Measurements from ENCODE around the gene SDCCAG8.

SDCCAG8 gene

GRCh38 chr1:243454328-243454997, 198.6 kb downstream of the SDCCAG8 start:
- no peak for DNase-seq (ENCODE audit: low read depth in 2 of 3, low spot score in 1 of 3)

- no peak for DNase-seq (ENCODE audit: low read depth in 2 of 3, low spot score in 1 of 3)
Observed at GRCh38 chr1:243455760-243456651, 200.2 kb downstream of the SDCCAG8 start.

- DNase-seq (ENCODE audit: low read depth in 2 of 3, low spot score in 1 of 3) = no peak
Observed at GRCh38 chr1:243457363-243457982, 201.6 kb downstream of the SDCCAG8 start.

GRCh38 chr1:243459059-243459458, 203.2 kb downstream of the SDCCAG8 start:
- DNase-seq (ENCODE audit: low read depth in 2 of 3, low spot score in 1 of 3) = no peak

- DNase-seq (ENCODE audit: low read depth in 2 of 3, low spot score in 1 of 3) = no peak
Observed at GRCh38 chr1:243461700-243462099, 205.9 kb downstream of the SDCCAG8 start.

GRCh38 chr1:243462929-243463697, 207.3 kb downstream of the SDCCAG8 start:
- DNase-seq (ENCODE audit: low read depth in 2 of 3, low spot score in 1 of 3) = no peak

- DNase-seq (ENCODE audit: low read depth in 2 of 3, low spot score in 1 of 3) = no peak
Observed at GRCh38 chr1:243465081-243465480, 209.2 kb downstream of the SDCCAG8 start.

- no peak for DNase-seq (ENCODE audit: low read depth in 2 of 3, low spot score in 1 of 3)
Observed at GRCh38 chr1:243465738-243466137, 209.9 kb downstream of the SDCCAG8 start.

- no peak for DNase-seq (ENCODE audit: low read depth in 2 of 3, low spot score in 1 of 3)
Observed at GRCh38 chr1:243469497-243469896, 213.7 kb downstream of the SDCCAG8 start.

GRCh38 chr1:243470502-243470901, 214.7 kb downstream of the SDCCAG8 start:
- no peak for DNase-seq (ENCODE audit: low read depth in 2 of 3, low spot score in 1 of 3)

- no peak for DNase-seq (ENCODE audit: low read depth in 2 of 3, low spot score in 1 of 3)
Observed at GRCh38 chr1:243471026-243471685, 215.3 kb downstream of the SDCCAG8 start.

- no peak for DNase-seq (ENCODE audit: low read depth in 2 of 3, low spot score in 1 of 3)
Observed at GRCh38 chr1:243471754-243472745, 216.2 kb downstream of the SDCCAG8 start.

- DNase-seq (ENCODE audit: low read depth in 2 of 3, low spot score in 1 of 3) = no peak
Observed at GRCh38 chr1:243473227-243474135, 217.6 kb downstream of the SDCCAG8 start.

- DNase-seq (ENCODE audit: low read depth in 2 of 3, low spot score in 1 of 3) = no peak
Observed at GRCh38 chr1:243474136-243474881, 218.5 kb downstream of the SDCCAG8 start.

- no peak for DNase-seq (ENCODE audit: low read depth in 2 of 3, low spot score in 1 of 3)
Observed at GRCh38 chr1:243474906-243475305, 219.1 kb downstream of the SDCCAG8 start.

GRCh38 chr1:243475966-243476365, 220.1 kb downstream of the SDCCAG8 start:
- DNase-seq (ENCODE audit: low read depth in 2 of 3, low spot score in 1 of 3) = no peak

- no peak for DNase-seq (ENCODE audit: low read depth in 2 of 3, low spot score in 1 of 3)
Observed at GRCh38 chr1:243477731-243478290, 222.0 kb downstream of the SDCCAG8 start.
